ENCODE data around the gene ACVR1C. TPM values are rescaled to one million over a fixed set of nuclear protein-coding genes. Genes with fewer than 3 reads are reported as not detected.

The ACVR1C gene
- total and polyA plus RNA-seq, 2 experiments from 2014 or later, result 1.3 to 3.0 TPM

DNA sequence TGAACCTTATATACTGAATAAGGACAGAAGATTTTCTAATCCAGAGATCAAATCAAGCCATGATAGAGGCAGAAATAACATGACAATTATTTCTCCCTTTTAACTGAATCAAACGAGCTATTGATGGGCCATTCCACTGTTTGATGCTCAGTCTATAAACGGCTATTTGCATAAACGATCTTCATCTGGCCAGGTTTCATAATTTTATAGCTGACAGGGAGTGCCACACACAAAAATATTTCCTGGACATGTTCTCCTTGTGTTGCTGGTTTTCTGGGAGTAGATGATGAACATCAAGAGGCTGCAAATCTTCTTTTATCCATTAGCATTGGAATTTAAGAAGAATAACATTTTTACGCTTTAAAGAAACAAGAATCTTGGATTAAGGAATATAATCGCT lies 63.1 kb downstream of the ACVR1C start:
- 84% methylated on average over 5 of the region's 5 CpGs for WGBS (ENCODE audit: low lambda C conversion rate, missing lambda C conversion rate)
- Histone ChIP-seq H3K79me2 (no peaks in the 10 kb centered on the region), H3K27ac (no peak overlapping the region), H3K4me3 (no peak overlapping the region), H3K36me3 (replicated peaks; ENCODE audit: insufficient read depth, low read depth) (no peaks in the 10 kb centered on the region), H3K4me1 (ENCODE audit: insufficient read depth) (no peaks in the 10 kb centered on the region), H3K27me3 (no peaks in the 10 kb centered on the region), H2AFZ (no peak overlapping the region), H3K9me3 (ENCODE audit: low read depth) (no peaks in the 10 kb centered on the region), H3K9me2 (replicated peaks; ENCODE audit: insufficient read depth) (no peaks in the 10 kb centered on the region), H4K20me1 (ENCODE audit: insufficient read depth, poor library complexity, severe bottlenecking) (no peaks in the 10 kb centered on the region), H3K4me2 (no peak overlapping the region)
- no peak for TF ChIP-seq EZH2 (IDR thresholded peaks at IDR 0.05; ENCODE audit: borderline replicate concordance)
- no peak for TF ChIP-seq EZH2phosphoT487 (IDR thresholded peaks at IDR 0.05; ENCODE audit: low read depth, severe bottlenecking, unreplicated experiment)
- TF ChIP-seq, protein P1, sequence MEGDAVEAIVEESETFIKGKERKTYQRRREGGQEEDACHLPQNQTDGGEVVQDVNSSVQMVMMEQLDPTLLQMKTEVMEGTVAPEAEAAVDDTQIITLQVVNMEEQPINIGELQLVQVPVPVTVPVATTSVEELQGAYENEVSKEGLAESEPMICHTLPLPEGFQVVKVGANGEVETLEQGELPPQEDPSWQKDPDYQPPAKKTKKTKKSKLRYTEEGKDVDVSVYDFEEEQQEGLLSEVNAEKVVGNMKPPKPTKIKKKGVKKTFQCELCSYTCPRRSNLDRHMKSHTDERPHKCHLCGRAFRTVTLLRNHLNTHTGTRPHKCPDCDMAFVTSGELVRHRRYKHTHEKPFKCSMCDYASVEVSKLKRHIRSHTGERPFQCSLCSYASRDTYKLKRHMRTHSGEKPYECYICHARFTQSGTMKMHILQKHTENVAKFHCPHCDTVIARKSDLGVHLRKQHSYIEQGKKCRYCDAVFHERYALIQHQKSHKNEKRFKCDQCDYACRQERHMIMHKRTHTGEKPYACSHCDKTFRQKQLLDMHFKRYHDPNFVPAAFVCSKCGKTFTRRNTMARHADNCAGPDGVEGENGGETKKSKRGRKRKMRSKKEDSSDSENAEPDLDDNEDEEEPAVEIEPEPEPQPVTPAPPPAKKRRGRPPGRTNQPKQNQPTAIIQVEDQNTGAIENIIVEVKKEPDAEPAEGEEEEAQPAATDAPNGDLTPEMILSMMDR (IDR thresholded peaks at IDR 0.05; ENCODE audit: poor library complexity), result no peak
- no peak for DNase-seq (ENCODE audit: low spot score)

DNA sequence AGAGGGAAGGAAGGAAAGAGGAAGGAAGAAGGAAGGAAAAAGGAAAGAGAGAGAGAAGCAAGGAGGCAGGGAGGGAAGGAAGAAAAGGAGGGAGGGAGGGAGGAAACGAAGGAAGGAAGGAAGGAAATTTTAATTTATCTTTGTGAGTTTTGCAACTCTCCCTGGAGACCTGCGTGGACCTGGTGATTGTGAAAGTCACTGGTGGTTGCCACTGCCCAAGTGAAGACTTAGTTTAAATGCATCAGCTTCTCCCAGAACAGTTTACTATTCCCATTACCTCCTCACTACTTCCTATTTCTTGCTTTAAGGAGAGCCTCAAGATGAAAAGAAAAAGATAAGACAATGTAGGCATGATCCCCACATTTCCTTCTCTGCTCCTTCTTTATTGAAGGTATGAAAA lies 68.8 kb downstream of the ACVR1C start:
- Histone ChIP-seq H3K79me2 (no peaks in the 10 kb centered on the region), H3K4me3 (no peak overlapping the region), H3K36me3 (replicated peaks; ENCODE audit: insufficient read depth, low read depth) (no peaks in the 10 kb centered on the region), H3K4me2 (peak overlapping the region; percentile 11), H3K4me1 (ENCODE audit: insufficient read depth) (no peaks in the 10 kb centered on the region), H3K9me3 (ENCODE audit: low read depth) (no peaks in the 10 kb centered on the region), H3K9me2 (replicated peaks; ENCODE audit: insufficient read depth) (no peaks in the 10 kb centered on the region), H4K20me1 (ENCODE audit: insufficient read depth, poor library complexity, severe bottlenecking) (no peaks in the 10 kb centered on the region), H3K27me3 (no peaks in the 10 kb centered on the region), H2AFZ (no peak overlapping the region), H3K27ac (peak overlapping the region; percentile 24)
- 82% methylated on average over 2 of the region's 2 CpGs for WGBS (ENCODE audit: low lambda C conversion rate, missing lambda C conversion rate)
- DNase-seq (ENCODE audit: low spot score), result no peak
- TF ChIP-seq EZH2phosphoT487 (IDR thresholded peaks at IDR 0.05; ENCODE audit: low read depth, severe bottlenecking, unreplicated experiment) (no peak), EZH2 (IDR thresholded peaks at IDR 0.05; ENCODE audit: borderline replicate concordance) (no peak)
- TF ChIP-seq, protein P1 (IDR thresholded peaks at IDR 0.05; ENCODE audit: poor library complexity), result no peak

DNA sequence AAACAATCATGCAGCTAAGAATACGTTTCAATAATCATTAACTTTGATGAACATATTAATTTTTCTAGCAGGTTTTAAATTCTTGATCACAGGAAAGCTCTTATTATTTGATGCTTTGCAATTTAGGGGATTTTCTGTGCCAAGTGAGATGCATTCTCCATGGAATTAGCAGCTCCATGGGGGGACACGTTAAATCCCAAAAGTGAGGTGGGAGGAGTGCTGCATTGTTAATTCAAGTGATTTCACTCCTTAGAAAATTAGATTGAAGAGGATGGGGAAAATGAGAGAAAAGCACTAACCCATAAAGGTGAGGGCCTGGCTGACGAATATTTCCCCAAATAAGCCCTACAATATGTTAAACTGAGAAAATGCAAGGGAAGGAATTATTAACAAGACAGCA lies 69.2 kb downstream of the ACVR1C start:
- Histone ChIP-seq H3K27ac (peak overlapping the region; percentile 24), H2AFZ (no peak overlapping the region), H3K9me3 (ENCODE audit: low read depth) (no peaks in the 10 kb centered on the region), H3K27me3 (no peaks in the 10 kb centered on the region), H3K9me2 (replicated peaks; ENCODE audit: insufficient read depth) (no peaks in the 10 kb centered on the region), H3K79me2 (no peaks in the 10 kb centered on the region), H3K4me3 (no peak overlapping the region), H4K20me1 (ENCODE audit: insufficient read depth, poor library complexity, severe bottlenecking) (no peaks in the 10 kb centered on the region), H3K4me2 (peak overlapping the region; percentile 11), H3K36me3 (replicated peaks; ENCODE audit: insufficient read depth, low read depth) (no peaks in the 10 kb centered on the region), H3K4me1 (ENCODE audit: insufficient read depth) (no peaks in the 10 kb centered on the region)
- TF ChIP-seq EZH2phosphoT487 (IDR thresholded peaks at IDR 0.05; ENCODE audit: low read depth, severe bottlenecking, unreplicated experiment), result no peak
- TF ChIP-seq, protein P1 (IDR thresholded peaks at IDR 0.05; ENCODE audit: poor library complexity), result no peak
- no peak for TF ChIP-seq EZH2 (IDR thresholded peaks at IDR 0.05; ENCODE audit: borderline replicate concordance)
- WGBS (ENCODE audit: low lambda C conversion rate, missing lambda C conversion rate), result 23% methylated on average over 3 of the region's 3 CpGs
- no peak for DNase-seq (ENCODE audit: low spot score)

DNA sequence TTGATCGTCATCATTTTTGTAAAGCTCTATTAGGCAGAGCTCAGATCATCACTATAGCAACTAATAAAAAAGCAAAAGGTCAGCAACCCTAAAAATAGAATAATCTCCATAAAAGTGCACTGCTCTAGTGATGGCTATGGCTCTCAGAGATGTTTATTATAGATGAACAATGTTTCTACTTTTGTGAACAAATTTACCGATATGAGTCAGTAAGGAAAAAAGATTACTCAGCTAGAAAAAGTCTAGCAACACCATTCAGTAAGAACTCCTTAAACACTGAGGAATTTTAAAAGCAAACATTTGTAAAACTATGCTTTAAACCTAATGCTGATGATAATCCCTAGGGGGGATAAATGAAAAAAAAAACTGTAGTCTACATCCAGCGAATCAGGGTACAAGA lies 69.6 kb downstream of the ACVR1C start:
- H4K20me1 ChIP-seq (ENCODE audit: insufficient read depth, poor library complexity, severe bottlenecking), result no peaks in the 10 kb centered on the region
- no peaks in the 10 kb centered on the region for H3K36me3 ChIP-seq (replicated peaks; ENCODE audit: insufficient read depth, low read depth)
- no peak for DNase-seq (ENCODE audit: low spot score)
- no peaks in the 10 kb centered on the region for H3K27me3 ChIP-seq
- TF ChIP-seq EZH2phosphoT487 (IDR thresholded peaks at IDR 0.05; ENCODE audit: low read depth, severe bottlenecking, unreplicated experiment) (no peak), EZH2 (IDR thresholded peaks at IDR 0.05; ENCODE audit: borderline replicate concordance) (no peak)
- TF ChIP-seq, protein P1 (IDR thresholded peaks at IDR 0.05; ENCODE audit: poor library complexity), result no peak
- H3K79me2 ChIP-seq, result no peaks in the 10 kb centered on the region
- H3K9me3 ChIP-seq (ENCODE audit: low read depth), result no peaks in the 10 kb centered on the region
- H2AFZ ChIP-seq, result no peak overlapping the region
- H3K4me2 ChIP-seq, result peak overlapping the region; percentile 11
- no peaks in the 10 kb centered on the region for H3K4me1 ChIP-seq (ENCODE audit: insufficient read depth)
- H3K27ac ChIP-seq, result no peak overlapping the region
- 36% methylated on average over 3 of the region's 3 CpGs for WGBS (ENCODE audit: low lambda C conversion rate, missing lambda C conversion rate)
- H3K4me3 ChIP-seq, result no peak overlapping the region
- no peaks in the 10 kb centered on the region for H3K9me2 ChIP-seq (replicated peaks; ENCODE audit: insufficient read depth)

Measured in hepatocyte (in vitro differentiated cells).